CD4-positive, alpha-beta T cell (primary cell): ENCODE data around the gene NGRN. TPM values are rescaled to one million over a fixed set of nuclear protein-coding genes. Genes with fewer than 3 reads are reported as not detected.

Experiments used
- ATAC-seq: fragments of 200-7000 bp; cut with Tn5 transposase; one replicate; pipeline ENCODE4 v1.10.0; 2022; ENCODE audit warnings: mild to moderate bottlenecking; ENCODE audit not compliant: poor library complexity
- CTCF ChIA-PET: fragments of 350-600 bp; sonication (Branson Sonifier 250); formaldehyde crosslinking; loops from one replicate; lab custom pipeline; 2021; ENCODE audit warnings: antibody characterized with exemption, inconsistent platforms; lab: Charles Lee
- POLR2A ChIA-PET: fragments of 350-600 bp; sonication (Branson Sonifier 250); formaldehyde crosslinking; loops from one replicate; lab custom pipeline; 2021; ENCODE audit warnings: antibody characterized with exemption, inconsistent platforms; lab: Charles Lee
- DNase-seq, 14 experiments: peaks; one replicate each; pipeline ENCODE4 v3.0.0-alpha.2; 2013 to 2020; ENCODE audit warnings: mixed read lengths in 2 of 14
- H3K27ac ChIP-seq, 2 donors: one replicate each; pipeline versions ENCODE4 v1.5.1 to v1.7.0; 2013; ENCODE audit warnings: low read length in 2 of 2, low read depth in 1 of 2, mild to moderate bottlenecking in 1 of 2
- H3K27me3 ChIP-seq, 2 experiments: 1 replicate in 1 of 2; 2 replicates in 1 of 2; pipeline versions ENCODE4 v1.6.1 to v1.7.0; 2013; ENCODE audit warnings: low read length in 2 of 2, control low read depth in 1 of 2, mild to moderate bottlenecking in 1 of 2, moderate library complexity in 1 of 2; ENCODE audit not compliant: insufficient read depth in 2 of 2, control insufficient read depth in 1 of 2
- H3K36me3 ChIP-seq: one replicate; pipeline ENCODE4 v1.6.1; 2013; ENCODE audit warnings: low read length, control low read depth; ENCODE audit not compliant: insufficient read depth
- H3K4me1 ChIP-seq: one replicate; pipeline ENCODE4 v1.6.1; 2013; ENCODE audit warnings: low read length, control low read depth; ENCODE audit not compliant: insufficient read depth
- H3K4me3 ChIP-seq: one replicate; pipeline ENCODE4 v1.5.1; 2013; ENCODE audit warnings: mild to moderate bottlenecking, low read length, moderate library complexity
- H3K9me3 ChIP-seq, 2 experiments: 1 replicate in 1 of 2; 2 replicates in 1 of 2; pipeline versions ENCODE4 v1.6.1 to v1.7.0; 2013; ENCODE audit warnings: low read length in 2 of 2, mild to moderate bottlenecking in 2 of 2, control low read depth in 1 of 2, moderate library complexity in 1 of 2; ENCODE audit not compliant: control insufficient read depth in 1 of 2, insufficient read depth in 1 of 2
- H3K27ac Mint-ChIP-seq: one replicate; pipeline ENCODE4 v1.8.0; 2020; ENCODE audit warnings: mixed read lengths
- H3K27me3 Mint-ChIP-seq: one replicate; pipeline ENCODE4 v1.8.0; 2021; ENCODE audit warnings: mixed read lengths
- H3K36me3 Mint-ChIP-seq: one replicate; pipeline ENCODE4 v1.8.0; 2021; ENCODE audit warnings: low read depth, mixed read lengths
- H3K4me1 Mint-ChIP-seq: one replicate; pipeline ENCODE4 v1.8.0; 2021; ENCODE audit warnings: low read depth, mixed read lengths
- H3K4me3 Mint-ChIP-seq: one replicate; pipeline ENCODE4 v1.8.0; 2020; ENCODE audit warnings: mild to moderate bottlenecking, mixed read lengths
- H3K9me3 Mint-ChIP-seq: one replicate; pipeline ENCODE4 v1.8.0; 2020; ENCODE audit warnings: mixed read lengths
- CTCF ChIP-seq: fragments of 200-600 bp; IDR thresholded peaks from one replicate; pipeline ENCODE4 v1.8.0; 2022; ENCODE audit warnings: antibody characterized with exemption, mild to moderate bottlenecking
- intact Hi-C, 2 experiments: fragments of 100-400 bp; cut with DNase I in 1 of 2; cut with micrococcal nuclease in 1 of 2; formaldehyde crosslinking; loops; one replicate each; pipeline versions ENCODE4 v1.15.1 to v1.9.0; 2023 to 2025; cut with DNase I, micrococcal nuclease
- total RNA-seq, 174 experiments: library from RNA in 2 of 174; stranded (reverse) in 2 of 174; gene quantifications; one replicate each; pipeline ENCODE4 v1.2.3 and lab custom pipeline; 2021 to 2026

Gene NGRN
- total RNA-seq, 2 experiments from 2014 or later, result 55.7 to 58.4 TPM

- POLR2A ChIA-PET, result interaction anchor here (1.2 kb wide), 1 partner anchor 35 kb away, joined by 3 read pairs; the partner anchor contains the start of gene NGRN
Observed at GRCh38 chr15:90300541-90300940, 35.1 kb downstream of the NGRN start.

GRCh38 chr15:90300988-90301706 is 35.7 kb downstream of the NGRN start:
- intact Hi-C loops, result no loop called here
- POLR2A ChIA-PET, result interaction anchor here (0.6 to 1.2 kb wide), 4 partner anchors 10 to 472 kb away, joined by 3 read pairs; partner anchors contain the start of genes CIB1, GDPGP1 and NGRN

More at GRCh38 chr15:90300541-90300940, 35.1 kb downstream of the NGRN start:
- H3K36me3 Mint-ChIP-seq, result no peaks in the 10 kb centered on the region
- intact Hi-C loops, result no loop called here
- no peak overlapping the region for H3K27ac Mint-ChIP-seq
- H3K4me3 Mint-ChIP-seq, result no peak overlapping the region
- Histone ChIP-seq H3K4me1 (peaks cover 7% of the 10 kb centered on the region), H3K36me3 (no peaks in the 10 kb centered on the region), H3K9me3 (no peaks in the 10 kb centered on the region), H3K4me3 (no peak overlapping the region), H3K27ac (no peak overlapping the region), H3K27me3 (no peaks in the 10 kb centered on the region)
- H3K9me3 Mint-ChIP-seq, result no peaks in the 10 kb centered on the region
- TF ChIP-seq CTCF, result no peak
- CTCF ChIA-PET, result interaction anchor here (0.8 to 2.2 kb wide), 5 partner anchors 8 to 109 kb away, joined by 3 to 8 read pairs (median 7); no protein-coding TSS in a partner anchor
- no peak for DNase-seq
- peaks cover 6% of the 10 kb centered on the region for H3K4me1 Mint-ChIP-seq
- H3K27me3 Mint-ChIP-seq, result no peaks in the 10 kb centered on the region
- no peak for ATAC-seq

More at GRCh38 chr15:90300988-90301706, 35.7 kb downstream of the NGRN start:
- no peak overlapping the region for H3K4me3 Mint-ChIP-seq
- H3K27ac Mint-ChIP-seq, result no peak overlapping the region
- peak; percentile 85 for TF ChIP-seq CTCF
- peak; percentile 23 to 77 (median 48) for DNase-seq
- Histone ChIP-seq H3K9me3 (no peaks in the 10 kb centered on the region), H3K36me3 (no peaks in the 10 kb centered on the region), H3K4me1 (peaks cover 9% of the 10 kb centered on the region), H3K27ac (no peak overlapping the region), H3K4me3 (no peak overlapping the region), H3K27me3 (no peaks in the 10 kb centered on the region)
- CTCF ChIA-PET, result interaction anchor here (0.6 to 2.2 kb wide), 11 partner anchors 8 to 183 kb away, joined by 3 to 8 read pairs (median 4); no protein-coding TSS in a partner anchor
- H3K27me3 Mint-ChIP-seq, result no peaks in the 10 kb centered on the region
- H3K36me3 Mint-ChIP-seq, result no peaks in the 10 kb centered on the region
- peaks cover 10% of the 10 kb centered on the region for H3K4me1 Mint-ChIP-seq
- no peaks in the 10 kb centered on the region for H3K9me3 Mint-ChIP-seq
- ATAC-seq, result peak; percentile 48
